ENCODE results near the gene SPATA22.
"Not testable (repeated sequence)": the region's sequence is repeated elsewhere in the genome, so short reads cannot be mapped to it uniquely, and the experiment has no call there.

Gene SPATA22

DNA sequence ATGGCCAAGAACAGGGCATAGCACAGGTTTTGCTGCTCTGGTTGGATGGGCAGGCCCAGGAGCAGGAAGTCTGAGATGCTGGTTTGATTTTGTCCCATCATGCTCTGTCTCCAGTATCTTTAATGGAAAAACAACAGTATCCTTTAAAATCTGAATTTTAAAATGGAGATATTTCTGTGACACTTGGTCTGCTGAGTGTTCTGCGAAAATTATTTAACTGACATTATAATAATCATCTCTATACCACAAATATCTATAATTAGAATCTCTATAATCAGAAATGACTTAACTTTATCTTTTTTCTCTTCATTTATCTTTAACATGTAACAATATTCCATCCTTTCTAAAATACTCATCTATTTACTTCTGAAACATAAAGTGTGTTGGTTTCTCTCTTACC, 73.3 kb downstream of the SPATA22 start, which contains the start of gene OR1E1:
TSS of gene OR1E1 (minus strand) at position 101 of the 400 bp plus-strand sequence. CDS start at position 101, 0 bp downstream.
- Histone ChIP-seq H4K20me1 (ENCODE audit: insufficient read depth, low read length) (no peaks in the 10 kb centered on the region), H3K4me2 (ENCODE audit: low read length) (no peak within 1 kb of the TSS), H3F3A (ENCODE audit: insufficient read depth, low read length) (no peaks in the 10 kb centered on the region), H3K79me2 (ENCODE audit: insufficient read depth, low read length) (no peaks in the 10 kb centered on the region), H3K36me3 (ENCODE audit: insufficient read depth, low read length) (no peaks in the 10 kb centered on the region), H3K9me3 (ENCODE audit: low read length) (no peaks in the 10 kb centered on the region), H3K27ac (ENCODE audit: low read depth, low read length, poor library complexity, severe bottlenecking) (no peak within 1 kb of the TSS), H2AFZ (ENCODE audit: low read length) (no peak within 1 kb of the TSS), H3K4me1 (ENCODE audit: insufficient read depth, low read length, severe bottlenecking) (no peaks in the 10 kb centered on the region), H3K4me3 (ENCODE audit: low read depth, low read length, poor library complexity, severe bottlenecking) (no peak within 1 kb of the TSS), H3K27me3 (ENCODE audit: insufficient read depth, low read length) (no peaks in the 10 kb centered on the region), H3K9ac (ENCODE audit: low read length) (no peak within 1 kb of the TSS), H3K9me2 (ENCODE audit: low read depth, low read length) (no peaks in the 10 kb centered on the region)
- TF ChIP-seq, protein P1, sequence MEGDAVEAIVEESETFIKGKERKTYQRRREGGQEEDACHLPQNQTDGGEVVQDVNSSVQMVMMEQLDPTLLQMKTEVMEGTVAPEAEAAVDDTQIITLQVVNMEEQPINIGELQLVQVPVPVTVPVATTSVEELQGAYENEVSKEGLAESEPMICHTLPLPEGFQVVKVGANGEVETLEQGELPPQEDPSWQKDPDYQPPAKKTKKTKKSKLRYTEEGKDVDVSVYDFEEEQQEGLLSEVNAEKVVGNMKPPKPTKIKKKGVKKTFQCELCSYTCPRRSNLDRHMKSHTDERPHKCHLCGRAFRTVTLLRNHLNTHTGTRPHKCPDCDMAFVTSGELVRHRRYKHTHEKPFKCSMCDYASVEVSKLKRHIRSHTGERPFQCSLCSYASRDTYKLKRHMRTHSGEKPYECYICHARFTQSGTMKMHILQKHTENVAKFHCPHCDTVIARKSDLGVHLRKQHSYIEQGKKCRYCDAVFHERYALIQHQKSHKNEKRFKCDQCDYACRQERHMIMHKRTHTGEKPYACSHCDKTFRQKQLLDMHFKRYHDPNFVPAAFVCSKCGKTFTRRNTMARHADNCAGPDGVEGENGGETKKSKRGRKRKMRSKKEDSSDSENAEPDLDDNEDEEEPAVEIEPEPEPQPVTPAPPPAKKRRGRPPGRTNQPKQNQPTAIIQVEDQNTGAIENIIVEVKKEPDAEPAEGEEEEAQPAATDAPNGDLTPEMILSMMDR (IDR thresholded peaks at IDR 0.05; ENCODE audit: low read length): no peak
- TF ChIP-seq EZH2 (IDR thresholded peaks at IDR 0.05; ENCODE audit: borderline replicate concordance, low read length): no peak

DNA sequence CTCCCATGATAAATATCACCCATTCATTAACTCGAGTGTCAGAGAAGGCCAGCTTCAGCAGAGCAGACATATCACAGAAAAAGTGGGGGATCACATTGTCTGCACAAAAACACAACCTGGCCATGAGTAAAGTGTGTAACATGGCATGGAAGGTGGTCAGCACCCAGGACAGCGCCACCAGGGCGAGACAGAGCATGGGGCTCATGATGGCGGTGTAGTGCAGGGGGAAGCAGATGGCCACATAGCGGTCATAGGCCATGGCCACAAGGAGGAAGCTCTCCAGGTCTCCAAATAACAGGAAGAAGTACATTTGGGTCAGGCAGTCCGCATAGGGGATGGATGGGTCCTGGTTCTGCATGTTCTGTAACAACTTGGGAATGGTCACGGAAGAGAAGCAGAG, 73.8 kb downstream of the SPATA22 start:
- not testable (repeated sequence) for H3K4me3 ChIP-seq (ENCODE audit: low read depth, low read length, poor library complexity, severe bottlenecking); H3K27ac ChIP-seq (ENCODE audit: low read depth, low read length, poor library complexity, severe bottlenecking); H3K4me1 ChIP-seq (ENCODE audit: insufficient read depth, low read length, severe bottlenecking); H3F3A ChIP-seq (ENCODE audit: insufficient read depth, low read length); H3K79me2 ChIP-seq (ENCODE audit: insufficient read depth, low read length); H3K9me3 ChIP-seq (ENCODE audit: low read length); H3K36me3 ChIP-seq (ENCODE audit: insufficient read depth, low read length); H4K20me1 ChIP-seq (ENCODE audit: insufficient read depth, low read length); H3K9me2 ChIP-seq (ENCODE audit: low read depth, low read length); H3K27me3 ChIP-seq (ENCODE audit: insufficient read depth, low read length); H3K9ac ChIP-seq (ENCODE audit: low read length); H3K4me2 ChIP-seq (ENCODE audit: low read length); H2AFZ ChIP-seq (ENCODE audit: low read length)

All from OCI-LY1 (cell line).